ENCODE results near the gene UGGT1. TPM values are rescaled to one million over a fixed set of nuclear protein-coding genes. Genes with fewer than 3 reads are reported as not detected.

UGGT1 gene
- total and polyA plus RNA-seq, 9 of the 15 experiments (the other 6 are each of a cell fraction or from before 2014, with no cell fraction given), result 5.1 to 56.4 (median 37.9) TPM

DNA sequence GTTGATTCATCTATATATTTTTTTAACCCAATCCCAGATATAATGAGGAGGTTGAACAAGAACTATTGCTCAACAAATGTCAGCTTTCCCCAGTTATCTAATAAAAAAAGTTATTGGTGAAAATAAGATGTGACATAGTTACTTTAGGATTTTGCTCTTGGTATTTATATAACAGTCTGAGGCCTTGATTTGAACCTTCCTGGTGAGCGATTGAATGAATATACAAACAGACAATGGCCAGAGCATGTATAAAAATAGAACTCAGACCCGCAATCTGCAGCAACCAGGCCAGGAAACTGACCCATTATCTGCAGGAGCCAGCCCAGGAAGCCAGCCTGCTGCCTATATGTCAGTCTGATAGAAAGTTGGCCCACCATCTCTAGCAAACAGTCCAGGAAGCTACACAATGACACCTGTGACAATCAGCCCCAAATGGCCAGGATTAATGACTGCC is 146.1 kb downstream of the UGGT1 start (continued):
- peak; percentile 42; the same call in 1 of the 2 replicates for TF ChIP-seq STAT5A (IDR thresholded peaks at IDR 0.05; ENCODE audit: borderline replicate concordance, low read length)
- TF ChIP-seq, protein P1, sequence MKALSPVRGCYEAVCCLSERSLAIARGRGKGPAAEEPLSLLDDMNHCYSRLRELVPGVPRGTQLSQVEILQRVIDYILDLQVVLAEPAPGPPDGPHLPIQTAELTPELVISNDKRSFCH (CRISPR knock-in tag; IDR thresholded peaks at IDR 0.05), result no peak
- TF ChIP-seq, protein P1 (tag; IDR thresholded peaks at IDR 0.05), result no peak
- peak; percentile 51 for TF ChIP-seq NFIC (IDR thresholded peaks at IDR 0.05)
- no peak for TF ChIP-seq STAG1 (CRISPR knock-in tag; IDR thresholded peaks at IDR 0.05; ENCODE audit: borderline replicate concordance)
- no peak for TF ChIP-seq ZNF785 (CRISPR knock-in tag; IDR thresholded peaks at IDR 0.05)
- no peak for TF ChIP-seq EHMT2 (IDR thresholded peaks at IDR 0.05)
- TF ChIP-seq MEIS2 (IDR thresholded peaks at IDR 0.05; ENCODE audit: partially characterized antibody), result peak; percentile 18
- TF ChIP-seq, protein P2, sequence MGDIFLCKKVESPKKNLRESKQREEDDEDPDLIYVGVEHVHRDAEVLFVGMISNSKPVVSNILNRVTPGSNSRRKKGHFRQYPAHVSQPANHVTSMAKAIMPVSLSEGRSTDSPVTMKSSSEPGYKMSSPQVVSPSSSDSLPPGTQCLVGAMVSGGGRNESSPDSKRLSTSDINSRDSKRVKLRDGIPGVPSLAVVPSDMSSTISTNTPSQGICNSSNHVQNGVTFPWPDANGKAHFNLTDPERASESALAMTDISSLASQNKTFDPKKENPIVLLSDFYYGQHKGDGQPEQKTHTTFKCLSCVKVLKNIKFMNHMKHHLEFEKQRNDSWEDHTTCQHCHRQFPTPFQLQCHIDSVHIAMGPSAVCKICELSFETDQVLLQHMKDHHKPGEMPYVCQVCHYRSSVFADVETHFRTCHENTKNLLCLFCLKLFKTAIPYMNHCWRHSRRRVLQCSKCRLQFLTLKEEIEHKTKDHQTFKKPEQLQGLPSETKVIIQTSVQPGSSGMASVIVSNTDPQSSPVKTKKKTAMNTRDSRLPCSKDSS (IDR thresholded peaks at IDR 0.05; ENCODE audit: low read depth, partially characterized antibody), result peak; percentile 12
- no peak for TF ChIP-seq ZNF444 (CRISPR knock-in tag; IDR thresholded peaks at IDR 0.05)
- TF ChIP-seq ETV6 (IDR thresholded peaks at IDR 0.05; ENCODE audit: borderline replicate concordance in 1 of 2, low read depth in 2 of 2, low read length in 1 of 2), result no peak
- no peak for TF ChIP-seq ETV6 (CRISPR knock-in tag; IDR thresholded peaks at IDR 0.05; ENCODE audit: borderline replicate concordance)
- no peak for TF ChIP-seq SIRT6 (IDR thresholded peaks at IDR 0.05; ENCODE audit: low read depth, low read length)
- no peak for TF ChIP-seq HNRNPK (IDR thresholded peaks at IDR 0.05; ENCODE audit: low read depth, low read length, poor library complexity, severe bottlenecking)
- no peak for TF ChIP-seq MYC (IDR thresholded peaks at IDR 0.05; ENCODE audit: low read depth, low read length)
- TF ChIP-seq MYC (CRISPR knock-in tag; IDR thresholded peaks at IDR 0.05; ENCODE audit: borderline replicate concordance, low read depth), result no peak
- TF ChIP-seq, protein P3, sequence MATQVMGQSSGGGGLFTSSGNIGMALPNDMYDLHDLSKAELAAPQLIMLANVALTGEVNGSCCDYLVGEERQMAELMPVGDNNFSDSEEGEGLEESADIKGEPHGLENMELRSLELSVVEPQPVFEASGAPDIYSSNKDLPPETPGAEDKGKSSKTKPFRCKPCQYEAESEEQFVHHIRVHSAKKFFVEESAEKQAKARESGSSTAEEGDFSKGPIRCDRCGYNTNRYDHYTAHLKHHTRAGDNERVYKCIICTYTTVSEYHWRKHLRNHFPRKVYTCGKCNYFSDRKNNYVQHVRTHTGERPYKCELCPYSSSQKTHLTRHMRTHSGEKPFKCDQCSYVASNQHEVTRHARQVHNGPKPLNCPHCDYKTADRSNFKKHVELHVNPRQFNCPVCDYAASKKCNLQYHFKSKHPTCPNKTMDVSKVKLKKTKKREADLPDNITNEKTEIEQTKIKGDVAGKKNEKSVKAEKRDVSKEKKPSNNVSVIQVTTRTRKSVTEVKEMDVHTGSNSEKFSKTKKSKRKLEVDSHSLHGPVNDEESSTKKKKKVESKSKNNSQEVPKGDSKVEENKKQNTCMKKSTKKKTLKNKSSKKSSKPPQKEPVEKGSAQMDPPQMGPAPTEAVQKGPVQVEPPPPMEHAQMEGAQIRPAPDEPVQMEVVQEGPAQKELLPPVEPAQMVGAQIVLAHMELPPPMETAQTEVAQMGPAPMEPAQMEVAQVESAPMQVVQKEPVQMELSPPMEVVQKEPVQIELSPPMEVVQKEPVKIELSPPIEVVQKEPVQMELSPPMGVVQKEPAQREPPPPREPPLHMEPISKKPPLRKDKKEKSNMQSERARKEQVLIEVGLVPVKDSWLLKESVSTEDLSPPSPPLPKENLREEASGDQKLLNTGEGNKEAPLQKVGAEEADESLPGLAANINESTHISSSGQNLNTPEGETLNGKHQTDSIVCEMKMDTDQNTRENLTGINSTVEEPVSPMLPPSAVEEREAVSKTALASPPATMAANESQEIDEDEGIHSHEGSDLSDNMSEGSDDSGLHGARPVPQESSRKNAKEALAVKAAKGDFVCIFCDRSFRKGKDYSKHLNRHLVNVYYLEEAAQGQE (IDR thresholded peaks at IDR 0.05; ENCODE audit: borderline replicate concordance), result no peak
- TF ChIP-seq, protein P3 (CRISPR knock-in tag; IDR thresholded peaks at IDR 0.05; ENCODE audit: low read depth), result no peak
- peak; percentile 87 for TF ChIP-seq CBFA2T2 (conservative IDR thresholded peaks at IDR 0.05)
- TF ChIP-seq FOXJ2 (tag; IDR thresholded peaks at IDR 0.05), result no peak
- no peak for TF ChIP-seq ARID2 (IDR thresholded peaks at IDR 0.05)
- peak; percentile 91 for TF ChIP-seq CBFA2T3 (IDR thresholded peaks at IDR 0.05)
